HG03025 (cell line): Measurements from ENCODE around the gene ATP6V1G2.
"Not testable (repeated sequence)": the region's sequence is repeated elsewhere in the genome, so short reads cannot be mapped to it uniquely, and the experiment has no call there.

ENCODE experiments used
- ATAC-seq: cut with Tn5 transposase; IDR thresholded peaks from one replicate; pipeline ENCODE4 v1.9.1; 2021; ENCODE audit warnings: mild to moderate bottlenecking, moderate library complexity; ENCODE audit not compliant: unreplicated experiment, low FRiP score

Gene ATP6V1G2

GRCh38 chr6:31556307-31556706 lies 9.9 kb upstream of the ATP6V1G2 start:
- no peak for ATAC-seq

GRCh38 chr6:31551371-31551770 lies 5.0 kb upstream of the ATP6V1G2 start:
- not testable (repeated sequence) for ATAC-seq

DNA sequence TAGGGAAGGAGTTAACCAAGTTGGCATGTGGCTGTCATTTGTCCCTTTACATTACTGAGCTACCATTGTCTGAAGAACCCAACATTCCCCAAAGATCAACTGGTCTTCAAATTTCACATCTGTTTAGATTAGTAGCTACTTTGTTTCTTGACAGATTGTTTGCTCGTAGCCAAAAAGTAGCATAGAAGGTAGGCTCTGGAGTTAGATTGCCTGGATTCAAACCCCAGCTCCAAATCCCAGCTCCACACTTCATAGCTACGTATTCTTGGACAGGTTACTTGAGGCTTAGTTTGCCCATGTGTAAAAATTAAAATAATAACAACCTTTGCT lies 2.1 kb upstream of the ATP6V1G2 start:
- no peak for ATAC-seq

DNA sequence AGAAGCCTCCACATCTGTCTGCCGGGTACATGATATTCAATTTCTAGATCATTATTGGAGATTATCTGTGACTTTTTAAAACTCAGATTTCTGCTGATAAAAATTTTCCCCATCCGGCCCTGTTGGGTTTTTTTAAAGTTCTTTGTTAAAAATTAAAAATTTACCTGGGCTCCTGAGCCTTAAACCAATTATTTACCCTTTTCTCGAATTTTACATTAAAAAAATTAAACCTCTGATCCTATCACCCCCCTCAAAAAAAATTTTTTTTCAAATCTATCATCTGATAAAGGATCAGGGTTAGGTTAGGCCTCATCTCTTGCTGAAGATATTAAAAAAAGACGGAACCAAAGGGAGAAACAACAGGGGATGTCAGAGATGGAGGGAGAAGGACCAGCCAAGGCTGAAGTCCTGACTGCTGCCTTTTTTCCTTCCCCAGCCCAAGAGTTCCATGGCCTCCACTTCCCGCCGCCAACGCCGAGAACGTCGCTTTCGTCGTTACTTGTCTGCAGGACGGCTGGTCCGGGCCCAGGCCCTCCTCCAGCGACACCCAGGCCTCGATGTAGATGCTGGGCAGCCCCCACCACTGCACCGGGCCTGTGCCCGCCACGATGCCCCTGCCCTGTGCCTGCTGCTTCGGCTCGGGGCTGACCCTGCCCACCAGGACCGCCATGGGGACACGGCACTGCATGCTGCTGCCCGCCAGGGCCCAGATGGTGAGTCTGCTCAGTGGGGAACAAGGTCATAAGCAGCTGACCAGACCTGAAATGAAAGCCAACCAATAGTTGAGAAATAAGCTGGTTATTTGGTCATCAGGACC lies 1.5 kb upstream of the ATP6V1G2 start:
- ATAC-seq = no peak

GRCh38 chr6:31546958-31547726 lies 734 bp upstream of the ATP6V1G2 start, which contains the start of gene NFKBIL1:
Gene NFKBIL1, plus strand, starts transcription at chr6:31547608. Its CDS starts 87 bp downstream, at chr6:31547695.
- peak; percentile 3 for ATAC-seq

DNA sequence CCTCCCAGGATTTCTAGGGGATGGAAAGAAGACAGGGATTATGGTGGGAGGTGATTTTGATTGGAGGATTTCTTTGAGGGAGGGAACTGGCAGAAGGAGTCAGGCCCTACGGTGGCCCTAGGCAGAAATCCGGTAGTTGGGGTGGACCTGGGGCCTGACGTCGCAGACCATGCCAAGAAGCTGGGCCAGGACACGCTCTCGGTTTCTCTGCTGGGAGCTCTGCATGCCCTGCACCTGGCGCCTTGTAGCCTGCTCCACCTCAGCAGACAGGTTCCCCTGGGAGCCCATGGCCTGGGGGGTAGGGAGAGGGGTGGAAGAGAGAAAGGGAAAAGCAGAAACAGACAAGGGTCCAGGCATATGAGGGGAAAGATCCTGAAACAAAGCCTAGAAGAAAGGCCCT lies 1.1 kb downstream of the ATP6V1G2 start:
- no peak for ATAC-seq

- no peak for ATAC-seq
These were observed 1.7 kb downstream of the ATP6V1G2 start for GRCh38 chr6:31544676-31545075.

GRCh38 chr6:31543639-31544038 lies 2.8 kb downstream of the ATP6V1G2 start:
- ATAC-seq = no peak

DNA sequence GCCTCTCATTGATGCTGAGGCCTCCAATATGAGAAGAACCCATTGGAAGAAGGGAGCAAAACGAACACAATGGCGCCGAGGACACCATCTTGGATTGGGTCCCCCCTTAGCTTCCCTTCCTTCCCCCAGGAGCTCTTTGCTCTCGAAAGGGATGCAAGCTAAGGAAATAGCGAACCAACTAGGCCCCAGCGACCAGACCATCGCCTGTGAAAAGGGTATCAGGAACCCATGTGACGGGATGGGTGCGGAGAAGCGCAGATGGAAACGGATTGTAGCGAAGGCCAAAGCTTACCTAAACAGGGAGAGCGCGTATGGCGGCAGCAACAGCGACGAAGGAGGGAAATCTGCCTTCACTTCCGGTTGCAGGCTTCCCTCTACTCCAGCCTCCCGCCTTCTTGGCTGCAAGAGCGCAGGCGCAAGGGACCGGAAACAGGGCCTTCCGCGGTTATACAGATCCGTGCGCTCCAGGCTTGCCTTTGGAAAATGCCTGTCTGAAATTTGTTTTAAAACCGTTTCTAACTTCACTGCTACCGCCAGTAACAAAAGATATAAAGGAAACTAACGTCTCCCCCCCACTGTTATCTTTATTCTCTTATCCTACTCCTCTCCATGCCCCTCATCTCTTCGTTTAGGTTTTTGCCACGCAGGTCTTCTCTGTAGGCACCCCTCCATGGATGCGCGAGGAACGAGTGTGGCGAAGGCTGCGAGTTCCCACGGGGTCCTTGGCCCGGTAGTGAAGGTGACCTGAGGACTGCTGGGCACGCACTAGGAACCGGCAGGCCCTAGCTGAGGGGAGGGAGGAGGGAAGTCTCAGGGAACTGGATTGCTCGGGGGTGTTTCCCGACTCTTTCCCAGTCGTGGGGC lies 4.5 kb downstream of the ATP6V1G2 start, which contains the start of gene DDX39B:
TSS of gene DDX39B (minus strand) at position 346 of the 864 bp plus-strand sequence. CDS start 1,471 bp downstream, outside the sequence.
- ATAC-seq = peak; percentile 60

DNA sequence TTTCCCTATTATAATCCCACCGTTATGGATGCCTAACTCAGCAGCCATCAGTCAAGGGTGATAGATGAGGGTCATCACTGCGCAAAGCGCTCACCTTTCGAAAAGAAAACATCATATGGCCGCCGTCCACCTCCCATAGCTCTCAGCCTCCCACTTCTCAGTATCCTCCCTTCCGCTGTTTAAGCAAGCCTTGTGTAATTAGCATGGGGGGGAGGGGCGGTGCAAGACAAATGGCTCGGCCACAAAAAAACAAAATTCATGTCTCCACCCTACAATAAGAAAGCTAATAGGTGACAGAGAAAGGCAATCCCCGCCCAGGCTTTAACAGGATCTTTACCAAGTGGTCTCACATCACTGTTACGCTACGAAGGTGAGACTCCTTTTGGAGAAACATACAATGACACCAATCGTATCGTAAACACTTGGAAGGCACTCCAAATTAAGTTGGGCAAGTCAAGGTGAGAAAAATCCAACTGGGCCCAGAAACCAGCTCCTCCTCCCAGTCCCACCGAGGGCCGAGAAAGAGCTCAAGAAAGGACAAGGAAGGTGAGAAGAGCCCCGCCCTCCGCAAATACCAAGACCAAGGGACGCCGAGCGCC lies 5.2 kb downstream of the ATP6V1G2 start:
- no peak for ATAC-seq

DNA sequence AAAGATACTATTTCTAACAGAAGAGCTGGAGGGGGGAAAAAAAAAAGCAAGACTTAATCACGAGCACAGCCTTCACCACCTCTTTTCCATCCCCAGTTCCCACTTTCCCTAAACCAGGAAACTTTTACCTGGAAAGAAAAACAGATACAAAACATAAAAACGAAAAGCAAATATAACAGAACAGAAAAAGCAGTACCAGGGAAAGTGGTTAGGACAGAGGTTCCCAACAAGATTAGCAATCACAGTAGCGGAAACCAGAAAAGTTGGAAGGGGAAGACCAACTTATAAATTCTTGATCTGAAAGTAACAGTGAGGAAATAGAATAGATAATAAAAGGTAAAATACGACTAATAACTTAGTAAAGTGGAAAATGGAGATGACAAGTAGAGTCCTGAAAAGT lies 5.8 kb downstream of the ATP6V1G2 start:
- ATAC-seq = no peak

GRCh38 chr6:31538805-31539400 lies 7.5 kb downstream of the ATP6V1G2 start:
- no peak for ATAC-seq

- ATAC-seq = no peak
These were observed 10.7 kb downstream of the ATP6V1G2 start for GRCh38 chr6:31535538-31536324.

- no peak for ATAC-seq
These were observed 11.8 kb downstream of the ATP6V1G2 start for GRCh38 chr6:31534521-31535040.

DNA sequence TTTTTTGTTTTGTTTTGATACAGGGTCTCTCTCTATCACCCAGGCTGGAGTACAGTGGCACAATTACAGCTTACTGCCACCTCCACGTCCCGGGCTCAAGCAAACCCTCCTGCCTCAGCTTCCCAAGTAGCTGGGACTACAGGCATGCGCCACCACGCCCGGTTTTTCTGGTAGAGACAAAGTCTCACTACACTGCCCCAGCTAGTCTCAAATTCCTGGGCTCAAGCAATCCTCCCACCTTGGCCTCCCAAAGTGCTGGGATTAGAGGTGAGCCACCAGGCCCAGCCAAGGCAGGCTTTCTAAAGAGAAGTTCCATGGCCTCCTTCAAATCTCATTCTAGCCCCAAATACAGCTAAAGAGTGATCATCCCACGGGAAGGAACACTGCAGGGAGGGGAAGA lies 12.4 kb downstream of the ATP6V1G2 start:
- no peak for ATAC-seq

DNA sequence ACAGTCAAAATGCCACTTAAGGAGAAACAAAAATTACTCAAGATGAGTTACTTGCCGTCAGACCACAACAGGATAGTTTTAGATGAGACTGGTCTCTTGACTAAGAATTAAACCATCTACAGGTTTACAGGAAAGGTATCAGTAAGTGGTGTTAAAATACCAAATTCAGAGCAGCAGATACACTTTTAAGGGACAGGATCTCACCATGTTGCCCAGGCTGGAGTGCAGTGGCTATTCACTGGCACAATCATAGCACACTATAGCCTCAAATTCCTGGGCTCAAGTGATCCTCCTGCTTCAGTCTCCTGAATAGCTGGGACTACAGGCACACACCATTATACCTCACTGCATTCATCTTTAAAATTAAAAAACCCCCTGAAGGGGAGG lies 13.0 kb downstream of the ATP6V1G2 start:
- no peak for ATAC-seq

GRCh38 chr6:31532644-31533454 lies 13.6 kb downstream of the ATP6V1G2 start:
- no peak for ATAC-seq
